8988T (cell line): ENCODE data around the gene ZSCAN5A.
"Not testable (repeated sequence)": the region's sequence is repeated elsewhere in the genome, so short reads cannot be mapped to it uniquely, and the experiment has no call there.

Source experiments
- DNase-seq: peaks from one replicate; pipeline ENCODE4 v3.0.0; 2011

ZSCAN5A gene

GRCh38 chr19:56314381-56315076, at the start of gene ZSCAN5A:
Gene ZSCAN5A, minus strand, starts transcription at chr19:56314839. Its CDS starts 89,793 bp downstream, at chr19:56225046.
- DNase-seq, result peak; percentile 68

GRCh38 chr19:56360841-56361240, 46.2 kb upstream of the ZSCAN5A start:
- DNase-seq, result no peak

- DNase-seq, result no peak
Observed at GRCh38 chr19:56356944-56357343, 42.3 kb upstream of the ZSCAN5A start.

- no peak for DNase-seq
Observed at GRCh38 chr19:56355517-56355916, 40.9 kb upstream of the ZSCAN5A start.

GRCh38 chr19:56351208-56351607, 36.6 kb upstream of the ZSCAN5A start:
- DNase-seq, result no peak

- no peak for DNase-seq
Observed at GRCh38 chr19:56350416-56351045, 35.9 kb upstream of the ZSCAN5A start.

GRCh38 chr19:56348289-56348877, 33.7 kb upstream of the ZSCAN5A start:
- no peak for DNase-seq

GRCh38 chr19:56347163-56347778, 32.6 kb upstream of the ZSCAN5A start:
- DNase-seq, result no peak

- DNase-seq, result no peak
Observed at GRCh38 chr19:56341948-56342347, 27.3 kb upstream of the ZSCAN5A start.

- not testable (repeated sequence) for DNase-seq
Observed at GRCh38 chr19:56339031-56339430, 24.4 kb upstream of the ZSCAN5A start.

GRCh38 chr19:56337077-56337476, 22.4 kb upstream of the ZSCAN5A start:
- DNase-seq, result not testable (repeated sequence)

GRCh38 chr19:56335371-56335770, 20.7 kb upstream of the ZSCAN5A start:
- DNase-seq, result not testable (repeated sequence)

- no peak for DNase-seq
Observed at GRCh38 chr19:56333506-56333905, 18.9 kb upstream of the ZSCAN5A start.

- DNase-seq, result no peak
Observed at GRCh38 chr19:56332695-56333094, 18.1 kb upstream of the ZSCAN5A start.

- no peak for DNase-seq
Observed at GRCh38 chr19:56324436-56324835, 9.8 kb upstream of the ZSCAN5A start.

GRCh38 chr19:56321989-56322440, 7.4 kb upstream of the ZSCAN5A start:
- DNase-seq, result no peak

GRCh38 chr19:56321254-56321988, 6.8 kb upstream of the ZSCAN5A start:
- no peak for DNase-seq

- DNase-seq, result no peak
Observed at GRCh38 chr19:56319991-56320390, 5.4 kb upstream of the ZSCAN5A start.

- no peak for DNase-seq
Observed at GRCh38 chr19:56317749-56318148, 3.1 kb upstream of the ZSCAN5A start.

GRCh38 chr19:56316728-56317127, 2.1 kb upstream of the ZSCAN5A start:
- no peak for DNase-seq

- peak; percentile 63 for DNase-seq
Observed at GRCh38 chr19:56315077-56315828, 614 bp upstream of the ZSCAN5A start.

- DNase-seq, result no peak
Observed at GRCh38 chr19:56314018-56314380, 640 bp downstream of the ZSCAN5A start.
